Measurements from ENCODE around the gene DDIAS. TPM values are rescaled to one million over a fixed set of nuclear protein-coding genes. Genes with fewer than 3 reads are reported as not detected.
"Not testable (repeated sequence)": the region's sequence is repeated elsewhere in the genome, so short reads cannot be mapped to it uniquely, and the experiment has no call there.

DDIAS gene
- total and polyA plus RNA-seq, 2 donors (not counting 1 experiment from before 2014, with no cell fraction given), result 2.3 to 3.0 TPM

GRCh38 chr11:82942376-82942775, 40.8 kb downstream of the DDIAS start:
- no peaks in the 10 kb centered on the region for H3K9me3 ChIP-seq (ENCODE audit: control insufficient read depth, insufficient read depth, low read depth, low read length)
- no peak for DNase-seq (ENCODE audit: low read depth in 2 of 2)
- H3K36me3 ChIP-seq (ENCODE audit: control insufficient read depth, insufficient read depth, low read length), result no peaks in the 10 kb centered on the region
- no peaks in the 10 kb centered on the region for H4K20me1 ChIP-seq (ENCODE audit: control insufficient read depth, extremely low read depth, insufficient read depth, low read length)
- no peak overlapping the region for H2AFZ ChIP-seq (ENCODE audit: low read length)
- H3K27ac ChIP-seq (ENCODE audit: insufficient read depth, low read length), result no peak overlapping the region
- no peak overlapping the region for H3K4me2 ChIP-seq (ENCODE audit: extremely low read depth, insufficient read depth, low read length)
- no peaks in the 10 kb centered on the region for H3K4me1 ChIP-seq (ENCODE audit: control insufficient read depth, extremely low read depth, insufficient read depth, low read length)
- no peaks in the 10 kb centered on the region for H3K27me3 ChIP-seq (ENCODE audit: control insufficient read depth, insufficient read depth, low read length)
- H3K79me2 ChIP-seq (ENCODE audit: control insufficient read depth, insufficient read depth, low read length), result no peaks in the 10 kb centered on the region
- no peak overlapping the region for H3K4me3 ChIP-seq (replicated peaks in 1 of 4; ENCODE audit: control extremely low read depth in 1 of 4, insufficient read depth in 1 of 4, low read depth in 3 of 4, low read length in 4 of 4)
- no peak overlapping the region for H3K9ac ChIP-seq (ENCODE audit: insufficient read depth, low read length)
- TF ChIP-seq CTCF (conservative IDR thresholded peaks at IDR 0.05 in 1 of 2, IDR thresholded peaks at IDR 0.05 in 1 of 2; ENCODE audit: low read depth in 1 of 2, low read length in 2 of 2), result no peak

GRCh38 chr11:82943430-82943829, 41.9 kb downstream of the DDIAS start:
- H3K9ac ChIP-seq (ENCODE audit: insufficient read depth, low read length); H3K36me3 ChIP-seq (ENCODE audit: control insufficient read depth, insufficient read depth, low read length); H3K4me3 ChIP-seq (replicated peaks in 1 of 4; ENCODE audit: control extremely low read depth in 1 of 4, insufficient read depth in 1 of 4, low read depth in 3 of 4, low read length in 4 of 4); H4K20me1 ChIP-seq (ENCODE audit: control insufficient read depth, extremely low read depth, insufficient read depth, low read length); H3K9me3 ChIP-seq (ENCODE audit: control insufficient read depth, insufficient read depth, low read depth, low read length); H2AFZ ChIP-seq (ENCODE audit: low read length); H3K27me3 ChIP-seq (ENCODE audit: control insufficient read depth, insufficient read depth, low read length); H3K4me2 ChIP-seq (ENCODE audit: extremely low read depth, insufficient read depth, low read length); H3K79me2 ChIP-seq (ENCODE audit: control insufficient read depth, insufficient read depth, low read length); DNase-seq (ENCODE audit: low read depth in 2 of 2); H3K4me1 ChIP-seq (ENCODE audit: control insufficient read depth, extremely low read depth, insufficient read depth, low read length); H3K27ac ChIP-seq (ENCODE audit: insufficient read depth, low read length): not testable (repeated sequence)

GRCh38 chr11:82944198-82944597, 42.7 kb downstream of the DDIAS start:
- Histone ChIP-seq H3K27ac (ENCODE audit: insufficient read depth, low read length) (no peak overlapping the region), H3K4me3 (replicated peaks in 1 of 4; ENCODE audit: control extremely low read depth in 1 of 4, insufficient read depth in 1 of 4, low read depth in 3 of 4, low read length in 4 of 4) (no peak overlapping the region), H3K4me2 (ENCODE audit: extremely low read depth, insufficient read depth, low read length) (no peak overlapping the region), H3K9me3 (ENCODE audit: control insufficient read depth, insufficient read depth, low read depth, low read length) (no peaks in the 10 kb centered on the region), H2AFZ (ENCODE audit: low read length) (no peak overlapping the region), H3K36me3 (ENCODE audit: control insufficient read depth, insufficient read depth, low read length) (no peaks in the 10 kb centered on the region), H3K9ac (ENCODE audit: insufficient read depth, low read length) (no peak overlapping the region), H3K79me2 (ENCODE audit: control insufficient read depth, insufficient read depth, low read length) (no peaks in the 10 kb centered on the region), H3K27me3 (ENCODE audit: control insufficient read depth, insufficient read depth, low read length) (no peaks in the 10 kb centered on the region), H3K4me1 (ENCODE audit: control insufficient read depth, extremely low read depth, insufficient read depth, low read length) (no peaks in the 10 kb centered on the region), H4K20me1 (ENCODE audit: control insufficient read depth, extremely low read depth, insufficient read depth, low read length) (no peaks in the 10 kb centered on the region)
- DNase-seq (ENCODE audit: low read depth in 2 of 2), result no peak
- TF ChIP-seq EZH2 (IDR thresholded peaks at IDR 0.05; ENCODE audit: low read length, missing control alignments) (no peak), CTCF (conservative IDR thresholded peaks at IDR 0.05 in 1 of 2, IDR thresholded peaks at IDR 0.05 in 1 of 2; ENCODE audit: low read depth in 1 of 2, low read length in 2 of 2) (no peak)

- H3K4me2 ChIP-seq (ENCODE audit: extremely low read depth, insufficient read depth, low read length); H3K9me3 ChIP-seq (ENCODE audit: control insufficient read depth, insufficient read depth, low read depth, low read length); DNase-seq (ENCODE audit: low read depth in 2 of 2); H2AFZ ChIP-seq (ENCODE audit: low read length); H3K27me3 ChIP-seq (ENCODE audit: control insufficient read depth, insufficient read depth, low read length); H3K79me2 ChIP-seq (ENCODE audit: control insufficient read depth, insufficient read depth, low read length); H3K4me1 ChIP-seq (ENCODE audit: control insufficient read depth, extremely low read depth, insufficient read depth, low read length); H3K9ac ChIP-seq (ENCODE audit: insufficient read depth, low read length); H3K36me3 ChIP-seq (ENCODE audit: control insufficient read depth, insufficient read depth, low read length); H3K4me3 ChIP-seq (replicated peaks in 1 of 4; ENCODE audit: control extremely low read depth in 1 of 4, insufficient read depth in 1 of 4, low read depth in 3 of 4, low read length in 4 of 4); H3K27ac ChIP-seq (ENCODE audit: insufficient read depth, low read length); H4K20me1 ChIP-seq (ENCODE audit: control insufficient read depth, extremely low read depth, insufficient read depth, low read length): not testable (repeated sequence)
Observed at GRCh38 chr11:82945041-82945440, 43.5 kb downstream of the DDIAS start.
